GM18508 (cell line): Measurements from ENCODE around the gene SERPINB1.

Source experiments
- ATAC-seq: cut with Tn5 transposase; IDR thresholded peaks from one replicate; pipeline ENCODE4 v1.9.1; 2021; ENCODE audit warnings: moderate number of reproducible peaks; ENCODE audit not compliant: insufficient read depth, unreplicated experiment

SERPINB1 gene

GRCh38 chr6:2851727-2852513 lies 10.3 kb upstream of the SERPINB1 start:
- ATAC-seq: no peak

GRCh38 chr6:2850538-2851113 lies 9.0 kb upstream of the SERPINB1 start:
- ATAC-seq: no peak

GRCh38 chr6:2848851-2849250 lies 7.2 kb upstream of the SERPINB1 start:
- ATAC-seq: no peak

GRCh38 chr6:2845880-2846208 lies 4.2 kb upstream of the SERPINB1 start:
- no peak for ATAC-seq

GRCh38 chr6:2844008-2844407 lies 2.3 kb upstream of the SERPINB1 start:
- ATAC-seq: no peak

GRCh38 chr6:2843138-2843740 lies 1.6 kb upstream of the SERPINB1 start:
- ATAC-seq: no peak

GRCh38 chr6:2842139-2842552 lies 483 bp upstream of the SERPINB1 start:
- no peak for ATAC-seq

- ATAC-seq: no peak
Measured at GRCh38 chr6:2840749-2841061, 958 bp downstream of the SERPINB1 start.

- ATAC-seq: no peak
Measured at GRCh38 chr6:2839982-2840748, 1.5 kb downstream of the SERPINB1 start.

- ATAC-seq: no peak
Measured at GRCh38 chr6:2839195-2839981, 2.3 kb downstream of the SERPINB1 start.

- no peak for ATAC-seq
Measured at GRCh38 chr6:2838251-2838650, 3.4 kb downstream of the SERPINB1 start.

GRCh38 chr6:2834262-2834661 lies 7.4 kb downstream of the SERPINB1 start:
- no peak for ATAC-seq

GRCh38 chr6:2831392-2831791 lies 10.3 kb downstream of the SERPINB1 start:
- no peak for ATAC-seq

GRCh38 chr6:2830183-2830582 lies 11.5 kb downstream of the SERPINB1 start:
- no peak for ATAC-seq

- no peak for ATAC-seq
Measured at GRCh38 chr6:2829253-2829652, 12.4 kb downstream of the SERPINB1 start.

- ATAC-seq: no peak
Measured at GRCh38 chr6:2828629-2829028, 13.0 kb downstream of the SERPINB1 start.

GRCh38 chr6:2827142-2827541 lies 14.5 kb downstream of the SERPINB1 start:
- ATAC-seq: no peak

- ATAC-seq: no peak
Measured at GRCh38 chr6:2826131-2826530, 15.5 kb downstream of the SERPINB1 start.

- no peak for ATAC-seq
Measured at GRCh38 chr6:2823104-2823850, 18.4 kb downstream of the SERPINB1 start.

GRCh38 chr6:2821554-2821953 lies 20.1 kb downstream of the SERPINB1 start:
- no peak for ATAC-seq
